GM19438 (cell line): ENCODE measurements around the gene SPINT3.
"Not testable (repeated sequence)": the region's sequence is repeated elsewhere in the genome, so short reads cannot be mapped to it uniquely, and the experiment has no call there.

Source experiments
- ATAC-seq: cut with Tn5 transposase; IDR thresholded peaks from one replicate; pipeline ENCODE4 v1.9.1; 2021; ENCODE audit warnings: low read depth; ENCODE audit not compliant: unreplicated experiment

SPINT3 gene

GRCh38 chr20:45503403-45503802 lies 12.0 kb downstream of the SPINT3 start:
- ATAC-seq, result no peak

- no peak for ATAC-seq
These were observed 12.9 kb downstream of the SPINT3 start for GRCh38 chr20:45502561-45502960.

GRCh38 chr20:45501600-45501999 lies 13.8 kb downstream of the SPINT3 start:
- ATAC-seq, result no peak

GRCh38 chr20:45500022-45500421 lies 15.4 kb downstream of the SPINT3 start:
- no peak for ATAC-seq

GRCh38 chr20:45497971-45498494 lies 17.4 kb downstream of the SPINT3 start:
- no peak for ATAC-seq

- ATAC-seq, result no peak
These were observed 19.3 kb downstream of the SPINT3 start for GRCh38 chr20:45496166-45496565.

GRCh38 chr20:45495501-45495941 lies 19.9 kb downstream of the SPINT3 start:
- no peak for ATAC-seq

- ATAC-seq, result no peak
These were observed 26.3 kb downstream of the SPINT3 start for GRCh38 chr20:45489083-45489531.

GRCh38 chr20:45487231-45487635 lies 28.2 kb downstream of the SPINT3 start:
- ATAC-seq, result no peak

- no peak for ATAC-seq
These were observed 30.0 kb downstream of the SPINT3 start for GRCh38 chr20:45485388-45485787.

- ATAC-seq, result no peak
These were observed 30.7 kb downstream of the SPINT3 start for GRCh38 chr20:45484676-45485075.

- ATAC-seq, result no peak
These were observed 35.6 kb downstream of the SPINT3 start for GRCh38 chr20:45479822-45480221.

GRCh38 chr20:45477530-45478148 lies 37.8 kb downstream of the SPINT3 start:
- ATAC-seq, result not testable (repeated sequence)

- ATAC-seq, result not testable (repeated sequence)
These were observed 43.1 kb downstream of the SPINT3 start for GRCh38 chr20:45472286-45472685.

- no peak for ATAC-seq
These were observed 44.5 kb downstream of the SPINT3 start for GRCh38 chr20:45470937-45471336.

GRCh38 chr20:45470262-45470931 lies 45.0 kb downstream of the SPINT3 start:
- ATAC-seq, result peak; percentile 65

- ATAC-seq, result no peak
These were observed 45.8 kb downstream of the SPINT3 start, which contains the start of gene WFDC2 for GRCh38 chr20:45469336-45470261. Gene WFDC2 (plus strand): TSS chr20:45469753. CDS start chr20:45469782, 29 bp downstream.

- ATAC-seq, result no peak
These were observed 47.6 kb downstream of the SPINT3 start for GRCh38 chr20:45467861-45468260.

- ATAC-seq, result no peak
These were observed 48.2 kb downstream of the SPINT3 start for GRCh38 chr20:45467172-45467571.

GRCh38 chr20:45465491-45466266 lies 49.7 kb downstream of the SPINT3 start:
- ATAC-seq, result no peak
